Muscle layer of duodenum (tissue), 2 donors: ENCODE measurements around the gene TFB1M.
"Not testable (repeated sequence)": the region's sequence is repeated elsewhere in the genome, so short reads cannot be mapped to it uniquely, and the experiment has no call there.

Experiments
- H3K27ac ChIP-seq: one replicate; pipeline ENCODE4 v1.7.0; 2013; ENCODE audit warnings: mild to moderate bottlenecking, low read length
- H3K27me3 ChIP-seq: one replicate; pipeline ENCODE4 v1.7.0; 2013; ENCODE audit warnings: low read depth, mild to moderate bottlenecking, control low read depth, low read length
- H3K36me3 ChIP-seq, 2 donors: one replicate each; pipeline ENCODE4 v1.7.0; 2013; ENCODE audit warnings: low read length in 2 of 2, control low read depth in 1 of 2, mild to moderate bottlenecking in 1 of 2; ENCODE audit not compliant: insufficient read depth in 2 of 2, control insufficient read depth in 1 of 2
- H3K4me1 ChIP-seq, 2 donors: one replicate each; pipeline ENCODE4 v1.7.0; 2013; ENCODE audit warnings: low read length in 2 of 2, mild to moderate bottlenecking in 2 of 2, control low read depth in 1 of 2, moderate library complexity in 1 of 2; ENCODE audit not compliant: insufficient read depth in 2 of 2, control insufficient read depth in 1 of 2
- H3K4me3 ChIP-seq, 2 donors: one replicate each; pipeline ENCODE4 v1.7.0; 2013; ENCODE audit warnings: low read length in 2 of 2, low read depth in 1 of 2, mild to moderate bottlenecking in 1 of 2
- H3K9me3 ChIP-seq, 2 donors: one replicate each; pipeline ENCODE4 v1.7.0; 2013; ENCODE audit warnings: low read length in 2 of 2, control low read depth in 1 of 2, mild to moderate bottlenecking in 1 of 2; ENCODE audit not compliant: control insufficient read depth in 1 of 2
- donor health status: healthy.

TFB1M gene

DNA sequence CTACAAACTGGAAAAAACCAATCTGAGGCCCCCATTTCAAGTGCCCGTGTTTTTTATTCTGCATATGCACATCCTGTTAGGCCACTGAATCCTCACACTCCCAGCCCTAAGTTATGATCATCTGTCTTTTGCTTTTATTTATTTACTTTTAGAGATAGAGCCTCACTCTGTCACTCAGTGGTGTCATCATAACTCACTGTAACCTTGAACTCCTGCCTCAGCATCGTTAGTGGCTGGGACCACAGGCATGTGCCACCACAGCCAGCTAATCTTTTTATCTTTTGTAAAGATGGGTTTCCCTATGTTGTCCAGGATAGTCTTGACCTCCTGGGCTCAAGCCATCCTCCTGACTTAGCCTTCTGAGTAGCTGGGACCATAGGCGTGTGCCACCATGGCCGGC, 80.1 kb downstream of the TFB1M start:
- H3K4me1 ChIP-seq: peaks cover 0 to 10% of the 10 kb centered on the region in 2 donors
- H3K27ac ChIP-seq: no peak overlapping the region
- no peak overlapping the region for H3K4me3 ChIP-seq
- H3K9me3 ChIP-seq: no peaks in the 10 kb centered on the region
- H3K36me3 ChIP-seq: no peaks in the 10 kb centered on the region
- H3K27me3 ChIP-seq: no peaks in the 10 kb centered on the region

DNA sequence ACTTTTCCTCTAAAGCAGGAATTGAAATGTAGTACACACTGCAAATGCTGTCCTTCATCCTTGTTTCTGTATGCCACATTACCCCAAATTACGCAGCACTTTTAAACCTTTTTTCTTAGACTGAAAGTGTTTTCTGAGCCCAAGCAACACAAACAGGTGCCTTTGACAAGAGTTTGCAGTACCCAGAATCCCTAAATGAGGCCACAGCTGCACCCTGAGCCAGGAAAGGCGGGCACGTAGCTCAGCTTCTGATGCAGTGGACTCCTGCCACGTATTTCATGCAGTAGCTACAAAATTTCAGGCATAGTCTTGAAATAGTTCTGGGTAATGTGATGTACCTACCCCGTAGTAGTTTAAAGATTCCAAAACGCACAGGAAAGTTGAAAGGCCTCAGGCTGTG, 81.4 kb downstream of the TFB1M start:
- Histone ChIP-seq H3K9me3 (no peaks in the 10 kb centered on the region), H3K27ac (no peak overlapping the region), H3K4me1 (peaks cover 0 to 21% of the 10 kb centered on the region in 2 donors), H3K36me3 (no peaks in the 10 kb centered on the region), H3K27me3 (no peaks in the 10 kb centered on the region), H3K4me3 (no peak overlapping the region)

DNA sequence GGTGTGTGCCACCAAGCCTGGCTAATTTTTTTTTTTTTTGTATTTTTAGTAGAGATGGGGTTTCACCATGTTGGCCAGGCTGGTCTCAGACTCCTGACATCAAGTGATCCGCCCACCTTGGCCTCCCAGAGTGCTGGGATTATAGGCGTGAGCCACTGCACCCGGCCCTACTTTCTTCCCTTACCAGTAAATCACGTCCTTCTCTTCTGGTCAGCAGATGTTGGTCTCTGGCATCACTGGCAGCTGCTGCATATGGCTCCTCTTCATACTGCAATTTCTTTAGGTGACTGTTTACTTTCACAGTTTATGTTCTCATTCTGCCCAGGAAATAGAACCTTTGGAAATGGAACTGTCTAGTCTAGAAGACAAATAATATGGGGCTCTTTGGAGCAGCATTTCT, 83.3 kb downstream of the TFB1M start:
- not testable (repeated sequence) for H3K27me3 ChIP-seq, H3K9me3 ChIP-seq, H3K4me3 ChIP-seq, H3K27ac ChIP-seq, H3K36me3 ChIP-seq
- H3K4me1 ChIP-seq: peaks cover 0 to 23% of the 10 kb centered on the region in 2 donors

DNA sequence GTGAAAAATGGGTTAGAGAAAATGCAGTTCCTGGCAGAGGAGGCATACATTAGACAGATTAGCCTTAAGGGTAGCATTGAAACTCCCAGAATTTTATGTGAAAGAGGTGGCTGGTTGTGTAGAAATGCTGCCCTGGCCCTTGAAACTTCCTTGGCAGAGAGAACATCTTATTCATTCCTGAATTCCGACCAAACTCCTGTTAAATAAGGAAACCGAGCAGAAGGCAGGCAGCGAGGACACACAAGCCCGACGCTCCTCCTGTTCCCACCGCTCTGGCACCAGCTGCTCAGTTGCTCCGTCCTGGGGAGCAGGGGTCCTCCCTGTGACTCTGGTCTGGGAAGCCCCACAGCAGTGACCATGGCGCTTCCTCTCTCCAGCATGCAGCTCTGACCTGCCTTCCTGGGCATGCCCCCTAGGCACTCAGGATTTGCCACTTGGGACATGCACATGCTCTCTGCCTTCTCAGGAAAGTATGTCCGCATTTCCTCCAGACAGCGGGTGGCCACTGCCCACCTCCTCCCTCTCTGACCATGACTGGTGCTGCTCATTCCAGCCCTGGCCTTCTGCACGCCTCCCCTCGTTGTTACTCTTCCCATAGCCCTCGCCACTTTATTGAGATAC, 85.6 kb downstream of the TFB1M start:
- H3K4me1 ChIP-seq: peaks cover 0 to 16% of the 10 kb centered on the region in 2 donors
- no peak overlapping the region for H3K27ac ChIP-seq
- H3K27me3 ChIP-seq: no peaks in the 10 kb centered on the region
- H3K36me3 ChIP-seq: no peaks in the 10 kb centered on the region
- H3K9me3 ChIP-seq: no peaks in the 10 kb centered on the region
- H3K4me3 ChIP-seq: no peak overlapping the region

- Histone ChIP-seq H3K4me1 (peaks cover 0 to 13% of the 10 kb centered on the region in 2 donors), H3K4me3 (no peak overlapping the region), H3K36me3 (no peaks in the 10 kb centered on the region), H3K9me3 (no peaks in the 10 kb centered on the region), H3K27me3 (no peaks in the 10 kb centered on the region), H3K27ac (no peak overlapping the region)
Measured at GRCh38 chr6:155227046-155227445, 87.2 kb downstream of the TFB1M start.

DNA sequence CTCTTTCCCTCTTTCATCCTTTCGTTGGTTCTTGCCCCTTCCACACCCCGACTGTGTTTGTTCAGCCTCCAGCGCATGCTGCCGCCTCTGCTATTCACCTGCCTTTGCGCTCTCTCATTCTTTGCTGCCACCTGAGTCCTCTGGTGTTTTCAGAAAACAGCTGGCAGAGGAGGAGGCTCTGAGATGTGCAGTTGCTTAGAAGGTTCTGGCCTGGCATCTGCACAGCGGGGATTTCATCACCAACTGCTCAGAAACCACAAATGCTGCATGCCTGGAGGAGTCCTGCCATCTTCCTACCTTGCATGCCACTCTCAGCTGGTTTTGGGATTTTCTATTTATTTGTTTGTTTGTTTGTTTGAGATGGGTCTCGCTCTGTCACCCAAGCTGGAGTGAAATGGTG, 89.7 kb downstream of the TFB1M start:
- Histone ChIP-seq H3K36me3 (no peaks in the 10 kb centered on the region), H3K27ac (no peak overlapping the region), H3K27me3 (no peaks in the 10 kb centered on the region), H3K4me3 (no peak overlapping the region), H3K4me1 (peaks cover 0 to 13% of the 10 kb centered on the region in 2 donors), H3K9me3 (no peaks in the 10 kb centered on the region)

GRCh38 chr6:155223646-155224451, 90.4 kb downstream of the TFB1M start:
- H3K27ac ChIP-seq: no peak overlapping the region
- no peaks in the 10 kb centered on the region for H3K36me3 ChIP-seq
- no peak overlapping the region for H3K4me3 ChIP-seq
- H3K9me3 ChIP-seq: no peaks in the 10 kb centered on the region
- no peaks in the 10 kb centered on the region for H3K27me3 ChIP-seq
- H3K4me1 ChIP-seq: peaks cover 0 to 11% of the 10 kb centered on the region in 2 donors

GRCh38 chr6:155222506-155222905, 91.8 kb downstream of the TFB1M start:
- H3K4me3 ChIP-seq: no peak overlapping the region
- no peaks in the 10 kb centered on the region for H3K36me3 ChIP-seq
- no peaks in the 10 kb centered on the region for H3K27me3 ChIP-seq
- H3K27ac ChIP-seq: no peak overlapping the region
- no peaks in the 10 kb centered on the region for H3K9me3 ChIP-seq
- no peaks in the 10 kb centered on the region for H3K4me1 ChIP-seq

GRCh38 chr6:155221086-155221485, 93.2 kb downstream of the TFB1M start:
- H3K9me3 ChIP-seq: no peaks in the 10 kb centered on the region
- no peak overlapping the region for H3K4me3 ChIP-seq
- H3K27me3 ChIP-seq: no peaks in the 10 kb centered on the region
- H3K4me1 ChIP-seq: no peaks in the 10 kb centered on the region
- no peak overlapping the region for H3K27ac ChIP-seq
- H3K36me3 ChIP-seq: no peaks in the 10 kb centered on the region

DNA sequence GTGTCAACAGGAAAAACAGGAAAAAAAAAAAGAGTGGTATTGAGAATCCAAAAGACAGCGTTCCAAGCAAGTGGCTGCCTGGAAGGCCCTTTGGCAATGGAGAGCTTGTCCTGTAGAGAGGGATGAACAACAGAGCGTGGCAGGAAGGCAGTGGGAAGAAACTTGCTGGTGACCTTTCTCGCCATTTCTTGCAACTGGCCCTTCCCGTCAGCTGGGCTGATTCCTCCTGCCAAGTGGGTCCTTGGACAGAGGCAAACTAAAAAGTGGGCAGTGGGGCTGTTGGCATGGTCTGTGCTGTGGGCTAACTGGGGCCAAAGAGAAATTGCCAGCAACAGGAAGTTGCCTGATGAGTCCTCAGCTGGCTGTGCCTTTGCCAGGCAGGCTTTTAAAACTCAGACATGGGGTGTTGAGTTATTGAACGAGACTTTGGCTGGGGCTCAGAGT, 94.4 kb downstream of the TFB1M start:
- Histone ChIP-seq H3K27me3 (no peaks in the 10 kb centered on the region), H3K9me3 (no peaks in the 10 kb centered on the region), H3K36me3 (no peaks in the 10 kb centered on the region), H3K4me3 (no peak overlapping the region), H3K27ac (no peak overlapping the region), H3K4me1 (no peaks in the 10 kb centered on the region)

- Histone ChIP-seq H3K27ac (no peak overlapping the region), H3K27me3 (no peaks in the 10 kb centered on the region), H3K36me3 (no peaks in the 10 kb centered on the region), H3K4me1 (no peaks in the 10 kb centered on the region), H3K4me3 (no peak overlapping the region), H3K9me3 (no peaks in the 10 kb centered on the region)
Measured at GRCh38 chr6:155219299-155219698, 95.0 kb downstream of the TFB1M start.
